Lung (tissue), 12 donors: Measurements from ENCODE around the gene CLDN6. TPM values are rescaled to one million over a fixed set of nuclear protein-coding genes. Genes with fewer than 3 reads are reported as not detected.
A peak's percentile ranks its signal among the peaks of the same experiment; 100 is the strongest.

Experiments used
- ATAC-seq: fragments of 200-7000 bp; cut with Tn5 transposase; one replicate; pipeline ENCODE4 v1.9.1; 2020; ENCODE audit warnings: moderate number of reproducible peaks; ENCODE audit not compliant: insufficient read depth, low FRiP score
- DNase-seq, 3 donors: peaks; one replicate each; pipeline ENCODE4 v3.0.0-alpha.2; 2013 to 2017
- H3K27ac ChIP-seq, 2 donors: one replicate each; pipeline ENCODE4 v1.5.1; 2013; ENCODE audit warnings: mild to moderate bottlenecking in 2 of 2, moderate library complexity in 2 of 2, control low read depth in 1 of 2, inconsistent platforms in 1 of 2, low read depth in 1 of 2, low read length in 1 of 2
- H3K27me3 ChIP-seq, 3 donors: one replicate each; pipeline ENCODE4 v1.5.1; 2013; ENCODE audit warnings: low read length in 2 of 3; ENCODE audit not compliant: control insufficient read depth in 3 of 3, insufficient read depth in 3 of 3
- H3K36me3 ChIP-seq, 4 donors: one replicate each; pipeline ENCODE4 v1.5.1; 2013; ENCODE audit warnings: low read length in 4 of 4, mild to moderate bottlenecking in 1 of 4, moderate library complexity in 1 of 4; ENCODE audit not compliant: control insufficient read depth in 4 of 4, insufficient read depth in 4 of 4
- H3K4me1 ChIP-seq, 5 donors: one replicate each; pipeline ENCODE4 v1.5.1; 2013; ENCODE audit warnings: low read length in 5 of 5, mild to moderate bottlenecking in 2 of 5, moderate library complexity in 1 of 5; ENCODE audit not compliant: control insufficient read depth in 5 of 5, insufficient read depth in 5 of 5
- H3K4me3 ChIP-seq: one replicate; pipeline ENCODE4 v1.5.1; 2013; ENCODE audit warnings: mild to moderate bottlenecking, control low read depth, moderate library complexity
- H3K9ac ChIP-seq, 2 donors: one replicate each; pipeline ENCODE4 v1.5.1; 2013; ENCODE audit warnings: low read length in 2 of 2, control low read depth in 1 of 2; ENCODE audit not compliant: insufficient read depth in 1 of 2
- H3K9me3 ChIP-seq, 4 donors: one replicate each; pipeline ENCODE4 v1.5.1; 2013; ENCODE audit warnings: low read length in 3 of 4, mild to moderate bottlenecking in 1 of 4, moderate library complexity in 1 of 4; ENCODE audit not compliant: control insufficient read depth in 4 of 4, insufficient read depth in 3 of 4
- WGBS, 2 donors: extraction: QIAGEN DNeasy Blood & Tissue Kit; methylation state at CpG; one replicate each; pipeline ENCODE4 v1.1.7; 2013; 5-methylcytosine and 5-hydroxymethylcytosine counted together
- polyA plus RNA-seq, 2 donors: library from polyadenylated mRNA; stranded (reverse); fragments of 200-250 nt; gene quantifications; one replicate each; pipeline ENCODE4 v1.2.1, GENCODE V29; 2013
- total RNA-seq, 2 donors: library from RNA; depleted of rRNA in 1 of 2; stranded (reverse); fragments of >200 nt in 1 of 2; gene quantifications; one replicate each; pipeline ENCODE4 v1.2.1, GENCODE V29; 2014 to 2021
- TF ChIP-seq, protein P1 (sequence below): IDR thresholded peaks from 2 replicates; pipeline ENCODE4 v1.5.1; 2012; ENCODE audit warnings: mild to moderate bottlenecking; ENCODE audit errors: control extremely low read depth, extremely low read depth
- donor health status: control.
- donor health status: control.
- donor health status: Bipolar disorder and iron deficiency.
- donor health status: healthy.
- donor health status: DM: yes; HTN: yes; CAD: no.

The CLDN6 gene
- total and polyA plus RNA-seq, 4 donors, result 0.10 to 7.1 (median 0.92) TPM; not detected in 1

GRCh38 chr16:3036726-3037315 is 18.8 kb upstream of the CLDN6 start, which contains the start of gene BICDL2:
Gene BICDL2 (minus strand): TSS chr16:3036944. CDS start chr16:3035496, 1,448 bp downstream.
- Histone ChIP-seq H3K4me3 (peak within 1 kb of the TSS; percentile 12), H3K9ac (no peak within 1 kb of the TSS), H3K4me1 (peaks cover 0 to 4% (median 0%) of the 10 kb centered on the region in 5 donors), H3K27ac (peak within 1 kb of the TSS in 1 of 2 donors; percentile 53), H3K27me3 (peaks cover 0 to 52% (median 38%) of the 10 kb centered on the region in 3 donors), H3K9me3 (no peaks in the 10 kb centered on the region), H3K36me3 (no peaks in the 10 kb centered on the region)
- ATAC-seq, result peak; percentile 32
- TF ChIP-seq, protein P1, sequence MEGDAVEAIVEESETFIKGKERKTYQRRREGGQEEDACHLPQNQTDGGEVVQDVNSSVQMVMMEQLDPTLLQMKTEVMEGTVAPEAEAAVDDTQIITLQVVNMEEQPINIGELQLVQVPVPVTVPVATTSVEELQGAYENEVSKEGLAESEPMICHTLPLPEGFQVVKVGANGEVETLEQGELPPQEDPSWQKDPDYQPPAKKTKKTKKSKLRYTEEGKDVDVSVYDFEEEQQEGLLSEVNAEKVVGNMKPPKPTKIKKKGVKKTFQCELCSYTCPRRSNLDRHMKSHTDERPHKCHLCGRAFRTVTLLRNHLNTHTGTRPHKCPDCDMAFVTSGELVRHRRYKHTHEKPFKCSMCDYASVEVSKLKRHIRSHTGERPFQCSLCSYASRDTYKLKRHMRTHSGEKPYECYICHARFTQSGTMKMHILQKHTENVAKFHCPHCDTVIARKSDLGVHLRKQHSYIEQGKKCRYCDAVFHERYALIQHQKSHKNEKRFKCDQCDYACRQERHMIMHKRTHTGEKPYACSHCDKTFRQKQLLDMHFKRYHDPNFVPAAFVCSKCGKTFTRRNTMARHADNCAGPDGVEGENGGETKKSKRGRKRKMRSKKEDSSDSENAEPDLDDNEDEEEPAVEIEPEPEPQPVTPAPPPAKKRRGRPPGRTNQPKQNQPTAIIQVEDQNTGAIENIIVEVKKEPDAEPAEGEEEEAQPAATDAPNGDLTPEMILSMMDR, result no peak
- WGBS, 2 donors, result 6 to 8% methylated on average over 24 to 44 of the region's 44 CpGs
- DNase-seq, result no peak

- H3K4me3 ChIP-seq, result peak overlapping the region; percentile 12
Measured at GRCh38 chr16:3035972-3036725, 18.2 kb upstream of the CLDN6 start.

GRCh38 chr16:3035289-3035971 is 17.4 kb upstream of the CLDN6 start:
- ATAC-seq, result no peak
- Histone ChIP-seq H3K36me3 (no peaks in the 10 kb centered on the region), H3K9ac (no peak overlapping the region), H3K27me3 (peaks cover 0 to 48% (median 44%) of the 10 kb centered on the region in 3 donors), H3K4me1 (peaks cover 0 to 4% (median 0%) of the 10 kb centered on the region in 5 donors), H3K4me3 (no peak overlapping the region), H3K9me3 (no peaks in the 10 kb centered on the region), H3K27ac (no peak overlapping the region)
- 29 to 46% methylated on average over 19 of the region's 19 CpGs for WGBS, 2 donors
- TF ChIP-seq, protein P1, result no peak
- no peak for DNase-seq

More at GRCh38 chr16:3035972-3036725, 18.2 kb upstream of the CLDN6 start:
- Histone ChIP-seq H3K27ac (peak overlapping the region in 1 of 2 donors; percentile 53), H3K9ac (no peak overlapping the region), H3K27me3 (peaks cover 0 to 52% (median 44%) of the 10 kb centered on the region in 3 donors), H3K4me1 (peaks cover 0 to 4% (median 0%) of the 10 kb centered on the region in 5 donors), H3K36me3 (no peaks in the 10 kb centered on the region), H3K9me3 (no peaks in the 10 kb centered on the region)
- ATAC-seq, result no peak
- TF ChIP-seq, protein P1, result no peak
- 4% methylated on average over 28 to 40 of the region's 40 CpGs for WGBS, 2 donors
- no peak for DNase-seq
